NCI-H748 (cell line): Measurements from ENCODE around the gene TRABD.

Experiments
- DNase-seq: peaks from one replicate; lab custom pipeline; 2025; ENCODE audit not compliant: unreplicated experiment; lab: John Stamatoyannopoulos, UW

Gene TRABD

DNA sequence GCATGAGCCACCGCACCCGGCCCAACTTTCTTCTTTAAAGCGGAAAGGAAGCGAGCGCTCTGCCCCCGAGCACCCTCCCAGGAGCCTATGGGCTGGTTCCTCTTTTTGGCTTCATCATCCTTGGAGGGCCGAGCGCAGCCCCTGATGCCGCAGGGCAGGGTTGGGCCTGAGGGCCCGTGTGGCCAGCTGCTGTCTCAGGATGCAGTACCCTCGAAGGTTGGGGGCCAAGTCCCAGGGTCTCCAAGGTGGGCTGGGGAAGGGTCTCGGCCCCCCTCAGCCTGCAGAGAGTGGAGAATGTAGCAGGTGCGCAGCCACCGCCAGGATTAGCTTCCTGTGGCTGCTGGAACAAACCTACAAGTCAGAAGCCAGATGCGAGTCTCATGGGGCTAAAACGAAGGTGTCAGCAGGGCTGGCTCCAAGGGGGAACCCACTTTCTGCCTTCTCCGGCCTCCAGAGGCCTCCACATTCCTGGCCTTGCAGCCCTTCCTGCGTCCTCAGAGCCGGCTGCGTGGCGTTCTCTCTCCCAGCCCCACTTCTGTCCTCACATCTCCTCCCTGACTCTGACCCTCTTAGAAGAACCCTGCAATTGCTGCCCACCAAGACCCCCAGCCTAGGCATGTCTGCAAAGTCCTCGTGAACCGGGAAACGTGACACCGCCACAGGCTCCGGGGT is 12.3 kb upstream of the TRABD start:
- no peak for DNase-seq

DNA sequence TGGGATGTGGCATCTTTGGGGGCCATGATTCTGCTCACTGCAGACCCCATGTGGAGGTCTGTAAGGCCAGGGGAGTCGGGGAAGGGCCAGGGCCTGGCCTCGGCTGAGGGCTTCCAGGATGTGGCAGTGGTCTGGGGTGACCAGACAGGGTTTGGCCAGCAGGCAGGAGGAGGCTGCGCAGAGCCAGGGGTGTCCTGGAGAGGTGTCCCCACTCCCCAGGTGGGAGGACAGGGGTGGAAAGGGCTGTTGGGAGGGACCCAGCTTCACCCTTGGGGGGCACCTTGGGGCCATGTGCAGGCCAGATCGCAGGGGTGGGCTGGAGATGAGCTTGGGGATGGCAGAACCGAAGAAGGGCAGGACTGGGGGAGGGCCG is 11.7 kb upstream of the TRABD start:
- no peak for DNase-seq

DNA sequence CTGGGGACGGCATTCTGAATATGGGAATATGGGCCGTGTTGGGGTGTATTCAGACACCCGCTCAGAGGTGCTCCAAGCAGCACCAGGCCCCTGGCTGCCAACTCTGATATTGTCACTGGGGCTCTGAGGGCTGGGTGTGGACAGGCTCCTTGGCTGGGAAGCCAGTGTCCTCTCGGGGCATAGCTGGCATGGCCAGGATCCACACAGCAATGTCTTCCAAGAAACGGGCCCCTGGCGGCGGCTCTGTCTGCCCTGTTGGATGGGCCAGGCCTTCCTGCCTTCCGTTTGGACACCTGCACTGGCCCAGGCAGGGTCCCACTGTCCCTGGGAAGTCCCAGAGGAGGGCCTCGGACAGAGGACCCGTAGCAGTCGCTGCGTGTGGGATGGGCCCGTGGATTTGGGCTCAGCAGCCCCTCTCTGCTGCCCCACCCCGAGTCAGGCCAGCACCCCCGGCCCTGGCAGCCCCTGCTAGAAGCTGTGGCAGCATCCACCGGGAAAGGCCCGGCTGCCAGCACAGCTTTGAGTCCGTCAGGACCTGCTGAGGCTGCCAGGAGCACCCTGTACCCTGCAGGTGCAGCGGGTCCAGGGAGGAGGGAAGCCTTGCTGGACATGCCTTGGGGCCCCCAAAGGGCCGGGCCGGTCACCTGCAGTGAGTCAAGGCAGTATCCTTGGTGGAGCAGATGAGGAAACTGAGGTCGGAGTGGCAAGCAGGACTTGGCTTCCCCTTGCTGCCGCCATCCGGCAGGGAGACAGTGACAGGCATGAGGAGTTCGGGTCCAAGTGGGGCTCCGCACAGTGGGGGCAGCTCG is 11.1 kb upstream of the TRABD start:
- no peak for DNase-seq

DNA sequence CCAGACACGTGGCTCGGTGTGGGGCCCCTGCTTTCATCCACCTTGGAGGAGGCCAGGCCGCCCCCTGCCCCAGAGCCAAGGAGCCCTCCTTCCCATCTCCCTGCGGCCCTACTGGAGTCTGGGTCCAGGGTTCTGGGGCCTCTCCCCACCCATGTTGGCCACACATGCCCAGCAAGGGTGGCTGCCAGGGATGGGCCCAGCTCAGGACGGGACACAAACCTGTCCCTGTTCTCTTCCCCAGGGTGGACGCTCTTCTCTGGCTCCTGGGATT is 10.6 kb upstream of the TRABD start:
- DNase-seq: no peak

DNA sequence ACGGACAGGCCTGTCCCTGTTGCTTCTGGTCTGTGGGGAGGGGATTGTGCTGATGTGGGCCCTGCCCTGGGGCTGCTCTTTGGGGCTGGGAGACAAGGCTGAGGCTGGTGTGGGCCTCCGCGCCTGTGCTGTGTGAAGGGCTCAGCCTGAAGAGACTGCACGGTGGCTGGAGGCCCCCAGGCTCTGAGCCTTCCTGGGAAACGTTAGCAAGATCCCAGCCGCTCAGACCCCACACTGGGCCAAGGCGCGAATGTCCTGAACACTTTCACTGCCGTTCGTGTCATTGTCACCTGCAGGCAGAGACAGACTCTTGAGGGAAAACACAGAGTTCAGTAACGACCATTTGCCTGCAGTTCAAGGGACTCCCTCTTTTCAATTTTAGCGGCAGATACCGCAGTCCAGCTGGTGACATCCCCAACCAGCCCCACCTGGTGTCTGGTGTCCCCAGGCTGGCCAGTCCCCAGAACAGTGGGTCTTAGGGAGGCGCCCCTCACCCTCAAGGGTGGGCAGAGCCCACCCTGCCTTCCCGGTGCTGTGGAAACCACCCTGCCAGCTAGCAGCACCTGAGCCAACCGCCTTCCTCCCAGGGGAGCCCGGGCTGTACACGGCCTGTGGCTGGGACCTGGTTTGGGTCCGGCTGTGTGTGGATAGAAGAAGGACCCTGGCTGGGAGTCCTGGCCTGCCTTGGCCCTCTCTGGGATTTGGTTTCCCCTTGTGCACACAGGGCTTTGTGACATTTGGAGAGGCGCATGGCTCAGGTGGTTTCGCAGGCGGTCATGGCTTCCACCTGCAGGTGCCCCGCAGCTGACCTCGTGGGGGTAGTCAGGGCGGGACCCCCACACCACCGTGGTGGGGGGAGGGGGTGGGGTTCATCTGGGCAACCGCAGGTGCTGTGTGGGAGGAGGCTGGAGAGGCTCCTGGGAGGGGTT is 9.5 kb upstream of the TRABD start:
- peak; percentile 31 for DNase-seq

DNA sequence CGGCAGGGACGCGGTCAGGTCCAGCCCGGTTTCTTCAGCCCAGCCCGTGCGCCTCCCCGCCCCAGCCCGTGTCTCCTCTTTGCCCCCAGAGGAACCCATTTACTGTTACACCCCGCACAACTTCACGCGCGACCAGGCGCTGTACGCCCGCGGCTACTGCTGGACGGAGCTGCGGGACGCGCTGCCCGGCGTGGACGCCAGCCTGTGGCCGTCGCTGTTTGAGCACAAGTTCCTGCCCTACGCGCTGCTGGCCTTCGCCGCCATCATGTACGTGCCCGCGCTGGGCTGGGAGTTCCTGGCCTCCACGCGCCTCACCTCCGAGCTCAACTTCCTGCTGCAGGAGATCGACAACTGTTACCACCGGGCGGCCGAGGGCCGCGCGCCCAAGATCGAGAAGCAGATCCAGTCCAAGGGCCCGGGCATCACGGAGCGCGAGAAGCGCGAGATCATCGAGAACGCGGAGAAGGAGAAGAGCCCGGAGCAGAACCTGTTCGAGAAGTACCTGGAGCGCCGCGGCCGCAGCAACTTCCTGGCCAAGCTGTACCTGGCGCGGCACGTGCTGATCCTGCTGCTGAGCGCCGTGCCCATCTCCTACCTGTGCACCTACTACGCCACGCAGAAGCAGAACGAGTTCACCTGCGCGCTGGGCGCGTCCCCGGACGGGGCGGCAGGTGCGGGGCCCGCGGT is 8.7 kb upstream of the TRABD start:
- no peak for DNase-seq

DNA sequence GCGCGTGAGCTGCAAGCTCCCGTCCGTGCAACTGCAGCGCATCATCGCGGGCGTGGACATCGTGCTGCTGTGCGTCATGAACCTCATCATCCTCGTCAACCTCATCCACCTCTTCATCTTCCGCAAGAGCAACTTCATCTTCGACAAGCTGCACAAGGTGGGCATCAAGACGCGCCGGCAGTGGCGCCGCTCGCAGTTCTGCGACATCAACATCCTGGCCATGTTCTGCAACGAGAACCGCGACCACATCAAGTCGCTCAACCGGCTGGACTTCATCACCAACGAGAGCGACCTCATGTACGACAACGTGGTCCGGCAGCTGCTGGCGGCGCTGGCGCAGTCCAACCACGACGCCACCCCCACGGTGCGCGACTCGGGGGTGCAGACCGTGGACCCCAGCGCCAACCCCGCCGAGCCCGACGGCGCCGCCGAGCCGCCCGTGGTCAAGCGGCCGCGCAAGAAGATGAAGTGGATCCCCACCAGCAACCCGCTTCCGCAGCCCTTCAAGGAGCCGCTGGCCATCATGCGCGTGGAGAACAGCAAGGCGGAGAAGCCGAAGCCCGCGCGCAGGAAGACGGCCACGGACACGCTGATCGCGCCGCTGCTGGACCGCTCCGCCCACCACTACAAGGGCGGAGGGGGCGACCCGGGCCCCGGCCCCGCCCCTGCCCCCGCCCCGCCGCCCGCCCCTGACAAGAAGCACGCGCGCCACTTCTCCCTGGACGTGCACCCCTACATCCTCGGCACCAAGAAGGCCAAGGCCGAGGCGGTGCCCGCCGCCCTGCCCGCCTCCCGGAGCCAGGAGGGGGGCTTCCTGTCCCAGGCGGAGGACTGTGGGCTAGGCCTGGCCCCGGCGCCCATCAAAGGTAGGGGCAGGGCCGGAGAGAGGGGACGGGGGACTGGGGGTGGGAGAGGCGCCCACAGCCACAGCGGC is 7.9 kb upstream of the TRABD start:
- DNase-seq: no peak

DNA sequence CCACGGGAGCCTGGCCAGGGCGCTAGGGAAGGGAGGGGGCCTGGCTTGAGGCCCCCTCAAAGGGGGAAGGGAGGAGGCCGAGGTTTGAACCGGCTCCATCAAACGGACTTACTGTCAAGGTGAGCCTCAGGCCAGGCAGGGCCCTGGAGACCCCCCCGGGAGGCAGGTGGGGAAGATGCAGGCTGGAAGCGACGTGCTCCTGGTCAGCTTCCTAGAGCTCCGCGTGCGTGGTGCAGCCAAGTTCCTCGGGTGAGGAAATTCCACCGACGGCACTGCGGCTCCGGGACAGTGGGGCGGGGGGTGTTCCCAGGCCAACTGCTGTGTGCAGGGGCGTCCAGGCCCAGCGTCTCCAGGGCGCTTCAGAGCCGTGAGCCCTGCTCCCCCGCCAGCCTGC is 7.2 kb upstream of the TRABD start:
- no peak for DNase-seq

DNA sequence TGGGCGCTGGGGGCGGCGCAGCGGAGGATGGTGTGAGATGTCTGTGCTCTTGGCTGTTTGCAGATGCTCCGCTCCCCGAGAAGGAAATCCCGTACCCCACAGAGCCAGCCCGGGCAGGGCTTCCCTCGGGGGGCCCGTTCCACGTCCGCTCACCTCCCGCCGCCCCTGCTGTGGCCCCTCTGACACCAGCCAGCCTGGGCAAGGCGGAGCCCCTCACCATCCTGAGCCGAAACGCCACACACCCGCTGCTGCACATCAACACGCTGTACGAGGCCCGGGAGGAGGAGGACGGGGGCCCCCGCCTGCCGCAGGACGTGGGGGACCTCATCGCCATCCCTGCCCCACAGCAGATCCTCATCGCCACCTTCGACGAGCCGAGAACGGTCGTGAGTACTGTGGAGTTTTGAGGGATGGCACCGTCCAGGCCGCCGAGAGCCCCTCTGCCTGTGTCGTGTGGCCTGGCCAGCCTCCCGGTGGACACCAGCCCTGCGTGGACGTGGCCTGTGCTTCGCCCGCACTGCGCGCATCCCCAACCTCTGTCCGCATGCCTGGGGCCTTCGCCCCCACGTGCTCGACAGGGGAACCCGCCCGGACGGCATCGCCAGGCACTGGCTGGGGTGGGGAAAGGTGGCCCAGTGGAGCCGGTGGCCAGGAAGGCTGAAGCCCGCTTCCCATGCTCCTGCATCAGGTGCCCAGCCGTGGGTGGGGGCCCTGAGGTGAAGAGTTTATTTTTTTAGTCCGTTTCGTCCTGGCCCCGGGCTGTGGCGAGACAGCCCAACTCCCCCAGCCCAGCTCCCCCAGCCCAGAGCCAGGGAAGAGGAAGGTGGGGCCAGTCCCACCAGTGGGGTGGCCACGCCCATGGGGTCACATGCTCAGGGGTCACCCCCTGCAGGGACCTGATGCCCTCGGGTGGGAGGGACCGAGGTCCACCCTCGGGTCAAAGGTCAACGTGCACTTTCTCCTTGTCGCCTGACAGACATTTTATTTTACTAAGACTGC is 6.5 kb upstream of the TRABD start:
- DNase-seq: no peak

DNA sequence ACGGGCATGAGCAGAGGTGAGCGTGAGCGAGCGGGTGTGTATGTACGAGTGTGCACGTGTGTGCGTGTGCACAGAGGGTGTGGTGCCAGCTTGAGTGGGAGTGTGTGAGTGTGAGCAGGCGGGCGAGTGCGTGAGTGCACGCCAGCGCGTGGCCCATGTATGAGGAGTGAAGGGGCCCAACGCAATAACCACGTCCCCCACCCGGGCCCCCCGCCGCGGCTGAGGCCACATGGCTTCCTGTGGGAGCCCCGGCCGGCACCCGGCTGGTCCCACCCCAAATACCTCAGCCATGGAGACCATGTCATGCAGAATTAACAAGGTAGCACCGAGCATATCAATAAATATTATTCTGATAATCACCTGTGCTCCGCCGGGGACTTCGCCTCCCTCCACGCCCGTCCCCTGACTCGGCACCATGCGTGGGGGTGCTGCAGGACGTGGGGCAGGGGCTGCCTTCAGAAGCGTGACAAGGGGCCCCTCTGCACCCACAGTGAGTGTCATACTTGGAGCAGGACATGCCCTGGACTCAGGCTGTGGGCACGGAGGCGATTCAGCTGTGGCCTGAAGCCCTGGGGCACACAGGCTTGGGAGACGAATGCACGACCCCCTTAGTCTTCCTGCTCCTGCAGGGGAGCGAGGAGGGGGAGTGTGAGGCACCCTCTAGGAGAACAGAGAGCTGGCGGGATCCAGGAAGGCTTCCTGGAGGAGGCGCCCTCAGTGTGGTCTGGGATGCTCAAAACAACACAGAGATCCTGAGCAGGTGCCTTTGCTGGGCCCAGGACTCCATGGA is 5.6 kb upstream of the TRABD start:
- DNase-seq: no peak

DNA sequence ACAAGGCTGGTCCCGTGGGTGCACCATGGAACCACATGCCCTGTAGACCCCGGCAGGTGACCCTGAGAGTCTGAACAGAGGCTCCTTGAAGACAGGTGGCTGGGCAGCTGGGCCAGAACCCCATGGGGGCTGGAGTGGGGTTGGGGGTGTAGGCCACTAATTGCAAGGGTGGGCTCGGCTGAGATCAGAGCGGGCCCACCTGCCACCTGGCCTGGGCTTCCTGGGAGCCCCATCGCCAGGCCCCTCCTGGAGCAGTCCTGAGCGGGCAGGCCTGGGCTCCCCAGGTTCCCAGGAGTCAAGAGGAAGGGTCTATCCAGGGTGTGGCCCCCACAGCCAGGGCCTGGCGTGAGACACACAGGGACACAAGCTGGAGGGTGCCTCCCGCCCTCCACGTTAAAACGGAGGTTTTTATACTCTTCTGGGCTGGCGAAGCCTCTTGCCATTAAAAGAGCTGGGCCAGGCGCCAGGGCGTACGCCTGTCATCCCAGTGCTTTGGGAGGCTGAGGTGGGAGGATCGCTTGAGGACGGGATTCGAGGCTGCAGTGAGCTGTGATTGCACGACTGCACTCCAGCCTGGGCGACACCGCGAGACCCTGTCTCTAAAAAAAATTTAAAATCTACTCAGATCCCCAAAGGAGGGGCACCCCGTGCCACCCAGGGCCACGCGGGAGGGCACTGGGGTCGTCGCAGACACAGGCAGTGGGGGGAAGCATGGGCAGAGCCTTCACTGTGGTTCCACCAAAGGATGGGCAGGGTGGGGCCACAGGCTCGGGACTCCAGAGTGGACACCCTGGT is 4.8 kb upstream of the TRABD start:
- DNase-seq: no peak

DNA sequence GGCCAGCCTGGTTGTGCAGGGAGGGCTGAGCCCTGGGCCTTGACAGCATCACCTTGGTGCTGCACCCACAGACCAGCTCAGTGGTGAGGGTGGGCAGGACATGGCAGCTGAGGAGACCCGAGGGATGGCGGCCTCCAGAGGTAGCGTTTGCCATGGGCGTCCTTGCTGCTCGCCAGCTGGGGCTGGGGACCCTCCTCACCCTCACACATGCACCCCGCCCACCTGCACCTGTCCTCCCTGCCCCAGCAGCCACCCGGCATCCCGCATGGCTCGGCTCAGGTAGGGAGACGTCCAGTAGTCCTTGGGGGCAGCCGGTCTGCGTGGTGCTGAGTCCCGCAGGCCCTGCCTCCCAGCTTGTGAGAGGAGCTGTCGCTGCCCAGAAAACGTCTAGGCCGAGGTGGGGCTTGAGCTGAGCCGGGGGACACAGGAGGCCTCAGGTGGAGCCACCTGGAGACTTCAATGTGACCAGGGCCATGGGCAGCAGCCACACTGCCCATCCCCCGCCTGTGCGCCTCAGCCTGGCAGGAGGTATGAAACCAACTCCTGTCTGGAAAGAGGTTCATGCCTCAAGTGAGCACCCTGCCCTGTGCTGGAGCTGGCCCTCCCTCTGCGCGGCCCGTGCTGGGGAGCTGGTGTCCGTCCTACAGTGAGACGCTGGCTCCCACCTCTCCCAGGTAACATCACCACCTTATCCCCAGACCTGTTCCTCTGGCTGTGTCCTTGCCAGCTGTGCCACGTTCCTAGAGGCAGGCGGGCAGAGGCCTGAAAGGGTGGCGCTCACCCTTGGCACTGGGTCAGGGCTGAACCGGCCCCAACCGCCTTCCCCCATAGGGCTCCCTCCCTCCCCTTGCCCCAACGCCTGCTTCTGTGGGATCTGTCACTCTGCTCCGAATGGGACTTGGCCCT is 3.3 kb upstream of the TRABD start:
- no peak for DNase-seq

DNA sequence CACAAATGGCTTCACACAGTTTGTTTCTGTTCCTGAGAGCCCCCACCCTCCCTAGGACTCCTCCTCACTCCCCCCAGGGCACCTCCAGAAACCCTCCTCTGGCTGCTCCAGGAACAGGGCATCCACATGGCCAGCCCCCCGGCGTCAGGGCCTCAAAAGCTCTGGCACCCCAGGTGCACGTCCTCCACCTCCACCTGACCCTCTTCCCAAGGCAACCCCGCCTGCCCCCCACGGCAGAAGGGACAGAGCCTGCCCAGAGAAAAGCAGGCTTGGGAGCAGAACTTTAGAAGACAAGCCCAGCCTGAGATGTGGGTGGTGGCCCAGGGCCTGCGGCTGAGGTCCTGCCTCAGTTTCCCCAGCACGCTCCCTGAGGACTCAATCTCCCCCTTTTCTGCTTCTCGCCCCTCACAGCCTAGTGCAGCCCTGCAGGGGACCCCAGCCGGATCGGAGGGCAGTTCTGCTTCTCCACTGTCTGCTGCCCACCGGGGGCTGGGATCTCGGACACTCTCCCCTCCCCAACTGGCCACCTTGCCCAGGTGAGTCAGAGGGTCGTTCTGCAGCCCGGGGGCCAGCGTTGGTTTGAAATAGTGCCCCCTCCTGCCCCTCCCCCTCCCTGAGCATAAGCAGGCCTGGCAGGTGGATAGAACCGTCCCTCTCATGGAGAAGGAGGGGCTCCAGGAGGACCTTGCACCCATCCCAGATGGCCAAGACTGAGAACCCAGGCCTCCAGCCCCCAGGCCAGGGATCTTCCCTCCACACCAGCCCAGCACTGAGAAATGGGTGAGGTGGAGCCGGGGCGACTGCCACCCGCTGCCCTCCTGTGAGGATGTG is 2.4 kb upstream of the TRABD start:
- DNase-seq: no peak

DNA sequence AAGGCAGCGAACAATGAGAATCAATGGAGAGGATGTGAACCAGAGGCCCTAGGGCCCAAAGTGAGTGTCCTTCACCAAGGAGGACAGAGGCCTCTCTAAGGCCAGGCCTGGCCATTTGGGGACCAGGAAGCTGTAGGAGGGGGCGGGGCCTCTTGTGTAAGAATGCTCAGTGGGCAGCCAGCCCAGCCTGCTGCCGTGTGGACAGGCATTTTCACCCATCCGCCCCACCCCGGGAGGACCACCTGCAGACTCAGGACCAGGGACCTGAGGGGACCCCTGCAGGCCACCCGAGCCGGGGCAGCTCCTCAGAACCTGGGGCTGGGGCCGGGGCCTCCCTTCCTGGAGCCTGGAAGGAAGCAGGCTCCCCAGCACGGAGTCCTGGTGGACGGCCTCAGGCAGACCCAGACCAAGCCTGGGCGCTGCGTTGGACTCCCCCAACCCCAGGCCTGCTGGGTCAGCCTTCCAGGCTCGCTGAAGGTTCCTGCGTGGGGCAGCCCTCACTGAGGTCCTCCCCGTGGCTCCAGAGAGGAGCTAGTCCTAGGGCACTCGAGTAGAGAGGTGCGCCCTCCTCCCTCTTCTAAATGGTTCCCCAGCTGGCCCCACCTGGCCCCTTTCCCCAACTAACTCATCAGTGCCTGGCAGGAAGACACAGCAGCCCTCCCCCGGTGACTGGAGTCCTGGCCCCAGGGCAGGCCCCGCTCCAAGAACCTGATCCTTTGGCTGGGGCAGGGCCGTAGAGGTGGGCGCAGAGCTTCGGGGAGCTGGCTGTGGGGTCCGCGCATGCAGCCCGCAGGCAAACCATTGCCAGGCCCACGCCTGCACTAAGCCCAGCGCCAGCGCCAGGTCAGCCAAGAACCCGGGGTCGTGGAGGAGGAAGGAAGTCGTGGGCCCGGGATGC is 1.5 kb upstream of the TRABD start:
- DNase-seq: no peak
